GM12891 (cell line): ENCODE results near the gene CENPV.

Source experiments
- POLR2A ChIP-seq: IDR thresholded peaks from 2 replicates; pipeline ENCODE4 v1.6.1; 2011; ENCODE audit warnings: low read depth, low read length, control low read depth
- POLR2AphosphoS5 ChIP-seq: IDR thresholded peaks from 2 replicates; pipeline ENCODE4 v1.6.1; 2011; ENCODE audit warnings: low read depth, low read length, control low read depth

GRCh38 chr17:16352303-16352666, 984 bp downstream of the CENPV start:
- TF ChIP-seq POLR2A (no peak), POLR2AphosphoS5 (no peak)
